ENCODE data around the gene ANXA2. TPM values are rescaled to one million over a fixed set of nuclear protein-coding genes. Genes with fewer than 3 reads are reported as not detected.
"Not testable (repeated sequence)": the region's sequence is repeated elsewhere in the genome, so short reads cannot be mapped to it uniquely, and the experiment has no call there.

ANXA2 gene
- total RNA-seq, 4 donors from 2014 or later: 487 to 718 (median 620) TPM

DNA sequence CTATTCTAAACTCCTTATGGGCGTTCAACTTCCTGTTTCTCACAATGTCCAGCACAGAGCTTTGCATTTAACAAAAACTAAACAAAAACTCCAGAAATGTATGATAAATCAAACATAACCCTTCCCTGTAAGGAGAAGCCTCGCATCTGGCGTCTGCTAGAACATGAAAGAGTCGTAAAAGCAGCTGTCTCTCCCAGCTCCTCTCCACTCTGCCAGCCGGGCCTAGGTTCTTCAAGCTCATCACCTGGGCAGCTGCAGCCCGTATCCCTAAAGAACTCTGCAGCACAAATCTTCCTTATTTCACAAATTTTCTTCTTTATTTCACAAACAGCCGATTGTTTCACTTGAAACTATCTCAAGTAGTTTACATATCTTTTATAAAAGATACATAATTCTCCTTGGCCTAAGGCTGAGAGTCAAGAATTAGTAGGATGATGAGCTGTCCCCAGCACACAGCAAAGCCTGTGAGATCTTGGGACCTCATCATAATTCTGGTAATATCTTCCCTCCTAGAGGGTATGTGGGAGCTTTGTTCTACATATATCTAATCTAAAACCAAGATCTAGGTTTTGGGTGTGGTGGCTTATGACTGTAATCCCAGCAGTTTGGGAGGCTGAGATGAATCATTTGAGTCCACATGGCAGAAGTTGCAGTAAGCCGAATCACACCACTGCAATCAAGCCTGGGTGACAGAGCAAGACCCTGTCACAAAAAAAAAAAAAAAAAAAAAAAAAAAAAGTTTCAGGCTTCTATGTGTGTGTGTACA lies 35.3 kb downstream of the ANXA2 start:
- Histone ChIP-seq H3K27ac (peak overlapping the region; percentile 41 to 65 (median 58)), H3K4me1 (peaks cover 8 to 37% (median 25%) of the 10 kb centered on the region in 4 donors), H3K27me3 (no peaks in the 10 kb centered on the region), H3K36me3 (peaks cover 0 to 38% (median 7%) of the 10 kb centered on the region in 4 donors), H3K9me3 (no peaks in the 10 kb centered on the region), H3K4me3 (no peak overlapping the region)
- no peak for DNase-seq
- intact Hi-C loops (cut with DNase I; ENCODE audit: low total_unique reads): loop anchor here (5.0 kb wide), 1 partner anchor 85 kb away; no protein-coding TSS in a partner anchor
- in situ Hi-C loops (cut with MboI; ENCODE audit: low pct_ligation_motif_present in 1 of 4, low pct_unique_long_range_greater_than_20kb in 1 of 4, low sequenced_read_pairs in 3 of 4): loop anchor here in 1 of 4 donors (5.0 kb wide), 1 partner anchor 75 kb away; no protein-coding TSS in a partner anchor
- TF ChIP-seq, protein P1, sequence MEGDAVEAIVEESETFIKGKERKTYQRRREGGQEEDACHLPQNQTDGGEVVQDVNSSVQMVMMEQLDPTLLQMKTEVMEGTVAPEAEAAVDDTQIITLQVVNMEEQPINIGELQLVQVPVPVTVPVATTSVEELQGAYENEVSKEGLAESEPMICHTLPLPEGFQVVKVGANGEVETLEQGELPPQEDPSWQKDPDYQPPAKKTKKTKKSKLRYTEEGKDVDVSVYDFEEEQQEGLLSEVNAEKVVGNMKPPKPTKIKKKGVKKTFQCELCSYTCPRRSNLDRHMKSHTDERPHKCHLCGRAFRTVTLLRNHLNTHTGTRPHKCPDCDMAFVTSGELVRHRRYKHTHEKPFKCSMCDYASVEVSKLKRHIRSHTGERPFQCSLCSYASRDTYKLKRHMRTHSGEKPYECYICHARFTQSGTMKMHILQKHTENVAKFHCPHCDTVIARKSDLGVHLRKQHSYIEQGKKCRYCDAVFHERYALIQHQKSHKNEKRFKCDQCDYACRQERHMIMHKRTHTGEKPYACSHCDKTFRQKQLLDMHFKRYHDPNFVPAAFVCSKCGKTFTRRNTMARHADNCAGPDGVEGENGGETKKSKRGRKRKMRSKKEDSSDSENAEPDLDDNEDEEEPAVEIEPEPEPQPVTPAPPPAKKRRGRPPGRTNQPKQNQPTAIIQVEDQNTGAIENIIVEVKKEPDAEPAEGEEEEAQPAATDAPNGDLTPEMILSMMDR (IDR thresholded peaks at IDR 0.05): no peak
- TF ChIP-seq POLR2A (IDR thresholded peaks at IDR 0.05) (no peak), POLR2AphosphoS5 (IDR thresholded peaks at IDR 0.05) (no peak), EP300 (IDR thresholded peaks at IDR 0.05; ENCODE audit: low read depth) (no peak)
- WGBS, 2 donors (ENCODE audit: low coverage in 1 of 2): 34 to 50% methylated on average over 8 of the region's 8 CpGs

- not testable (repeated sequence) for DNase-seq, H3K27me3 ChIP-seq, H3K9me3 ChIP-seq, H3K4me3 ChIP-seq
- TF ChIP-seq, protein P1 (IDR thresholded peaks at IDR 0.05): peak; percentile 57 to 73 (median 62)
- WGBS, 2 donors (ENCODE audit: low coverage in 1 of 2): 52 to 71% methylated on average over 5 to 10 of the region's 10 CpGs
- intact Hi-C loops (cut with DNase I; ENCODE audit: low total_unique reads) (loop anchor here (5.0 to 10.0 kb wide), 2 partner anchors 88 to 1485 kb away; no protein-coding TSS in a partner anchor), in situ Hi-C loops (cut with MboI; ENCODE audit: low pct_ligation_motif_present in 1 of 4, low pct_unique_long_range_greater_than_20kb in 1 of 4, low sequenced_read_pairs in 3 of 4) (loop anchor here in 3 of 4 donors (5.0 to 10.0 kb wide), 3 partner anchors 75 to 85 kb away; no protein-coding TSS in a partner anchor)
- Histone ChIP-seq H3K36me3 (peaks cover 0 to 65% (median 21%) of the 10 kb centered on the region in 4 donors), H3K4me1 (peaks cover 8 to 36% (median 23%) of the 10 kb centered on the region in 4 donors), H3K27ac (peak overlapping the region in 3 of 4 donors; percentile 31 to 58 (median 54))
Measured at GRCh38 chr15:60359738-60360137, 38.0 kb downstream of the ANXA2 start.

DNA sequence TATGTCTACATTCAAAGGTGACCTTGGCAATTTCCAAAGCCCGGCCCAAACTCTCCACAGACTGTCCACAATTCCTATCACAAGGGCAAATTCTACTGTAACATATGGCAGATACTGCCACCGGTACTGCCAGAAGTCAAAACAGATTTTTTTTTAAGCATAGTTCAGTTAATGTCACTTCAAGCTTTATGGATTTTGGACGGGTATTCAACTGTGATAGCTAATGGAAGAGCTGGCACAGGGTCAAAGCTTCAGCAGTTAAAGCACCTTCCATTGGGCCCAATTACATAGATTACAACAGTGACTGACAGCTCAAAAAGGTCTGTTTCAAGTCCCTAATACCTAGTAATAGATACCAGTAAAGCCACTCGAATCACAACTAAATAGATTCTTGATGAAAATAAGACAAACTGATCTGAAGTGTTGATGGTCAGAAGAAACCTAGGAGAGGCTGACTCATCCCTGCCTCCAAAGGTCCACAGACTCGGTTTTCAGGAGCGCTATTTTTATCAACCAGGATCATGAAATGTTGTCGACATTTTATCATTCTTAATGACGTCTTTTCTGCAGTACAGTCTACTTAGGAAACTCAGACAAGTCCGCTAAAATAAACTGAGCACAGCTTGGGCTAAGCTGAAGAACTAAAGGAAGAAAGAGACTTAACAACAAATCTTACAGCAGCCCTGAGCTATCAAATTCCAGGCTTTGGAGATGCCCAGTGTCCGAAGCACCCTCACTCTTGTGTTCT lies 38.7 kb downstream of the ANXA2 start:
- intact Hi-C loops (cut with DNase I; ENCODE audit: low total_unique reads) (loop anchor here (10.0 kb wide), 1 partner anchor 1486 kb away; no protein-coding TSS in a partner anchor), in situ Hi-C loops (cut with MboI; ENCODE audit: low pct_ligation_motif_present in 1 of 4, low pct_unique_long_range_greater_than_20kb in 1 of 4, low sequenced_read_pairs in 3 of 4) (loop anchor here in 2 of 4 donors (10.0 kb wide), 2 partner anchors 76 to 86 kb away; no protein-coding TSS in a partner anchor)
- Histone ChIP-seq H3K27ac (peak overlapping the region in 3 of 4 donors; percentile 31 to 58 (median 54)), H3K9me3 (no peaks in the 10 kb centered on the region), H3K27me3 (no peaks in the 10 kb centered on the region), H3K4me3 (no peak overlapping the region), H3K4me1 (peaks cover 8 to 30% (median 22%) of the 10 kb centered on the region in 4 donors), H3K36me3 (peaks cover 0 to 70% (median 23%) of the 10 kb centered on the region in 4 donors)
- TF ChIP-seq EP300 (IDR thresholded peaks at IDR 0.05; ENCODE audit: low read depth) (no peak), POLR2AphosphoS5 (IDR thresholded peaks at IDR 0.05) (no peak), POLR2A (IDR thresholded peaks at IDR 0.05) (no peak)
- TF ChIP-seq, protein P1 (IDR thresholded peaks at IDR 0.05): no peak
- no peak for DNase-seq
- 72 to 93% methylated on average over 6 to 10 of the region's 10 CpGs for WGBS, 2 donors (ENCODE audit: low coverage in 1 of 2)

- in situ Hi-C loops (cut with MboI; ENCODE audit: low pct_ligation_motif_present in 1 of 4, low pct_unique_long_range_greater_than_20kb in 1 of 4, low sequenced_read_pairs in 3 of 4): loop anchor here in 2 of 4 donors (10.0 kb wide), 2 partner anchors 78 to 88 kb away; no protein-coding TSS in a partner anchor
- no peak for DNase-seq
- TF ChIP-seq POLR2AphosphoS5 (IDR thresholded peaks at IDR 0.05) (no peak), POLR2A (IDR thresholded peaks at IDR 0.05) (no peak), EP300 (IDR thresholded peaks at IDR 0.05; ENCODE audit: low read depth) (no peak)
- TF ChIP-seq, protein P1 (IDR thresholded peaks at IDR 0.05): no peak
- intact Hi-C loops (cut with DNase I; ENCODE audit: low total_unique reads): loop anchor here (10.0 kb wide), 1 partner anchor 1488 kb away; no protein-coding TSS in a partner anchor
- 69 to 89% methylated on average over 1 to 4 of the region's 4 CpGs for WGBS, 2 donors (ENCODE audit: low coverage in 1 of 2)
- no peak overlapping the region for H3K27ac ChIP-seq
- H3K9me3 ChIP-seq: no peaks in the 10 kb centered on the region
- no peak overlapping the region for H3K4me3 ChIP-seq
- H3K4me1 ChIP-seq: peaks cover 0 to 7% (median under 1%) of the 10 kb centered on the region in 4 donors
- H3K27me3 ChIP-seq: no peaks in the 10 kb centered on the region
- H3K36me3 ChIP-seq: peaks cover 0 to 72% (median 34%) of the 10 kb centered on the region in 4 donors
Measured at GRCh38 chr15:60356832-60357231, 41.0 kb downstream of the ANXA2 start.

Data from transverse colon (tissue), 4 donors.